Embryonic facial prominence (tissue), 1 donor: ENCODE measurements around the gene PCA3.

ENCODE experiments used
- DNase-seq: peaks from one replicate; pipeline ENCODE4 v3.0.0-alpha.2; 2016; ENCODE audit errors: extremely low spot score

PCA3 gene

DNA sequence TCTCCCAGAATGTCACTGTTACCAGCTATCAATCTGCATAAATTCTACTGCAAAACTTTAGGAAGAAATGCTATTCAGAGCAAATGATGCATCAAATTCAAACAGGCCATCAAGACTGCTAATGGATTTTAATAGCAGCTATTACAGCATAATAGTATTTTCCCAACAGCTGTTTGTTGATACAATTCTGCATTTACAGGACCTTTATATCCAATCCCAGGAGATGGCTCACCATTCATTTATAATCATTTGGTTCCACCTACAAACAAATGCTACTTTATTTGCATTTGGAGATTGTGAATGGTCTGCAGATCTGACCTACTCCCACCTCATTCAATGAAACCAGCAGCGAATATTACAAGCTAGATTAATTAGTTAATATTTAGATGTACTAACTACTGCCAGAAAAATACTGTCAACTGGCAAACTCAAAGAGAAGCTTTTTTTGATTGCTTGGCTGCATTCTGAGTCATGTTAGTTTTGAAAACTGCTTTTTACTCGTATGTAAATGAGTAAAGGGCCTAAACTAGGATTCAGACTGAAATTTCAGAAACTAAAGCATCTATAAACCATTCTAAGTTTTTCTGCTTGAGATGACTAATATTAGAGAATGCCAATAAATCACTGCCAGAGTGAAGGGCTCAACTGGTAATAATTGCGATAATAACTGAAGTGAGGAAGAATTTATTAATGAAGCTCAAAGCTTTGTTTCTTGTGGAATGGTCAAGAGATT lies 7.1 kb upstream of the PCA3 start:
- no peak for DNase-seq

- no peak for DNase-seq
Measured at GRCh38 chr9:76758476-76758875, 5.8 kb upstream of the PCA3 start.

GRCh38 chr9:76759732-76760131 lies 4.5 kb upstream of the PCA3 start:
- DNase-seq: no peak

DNA sequence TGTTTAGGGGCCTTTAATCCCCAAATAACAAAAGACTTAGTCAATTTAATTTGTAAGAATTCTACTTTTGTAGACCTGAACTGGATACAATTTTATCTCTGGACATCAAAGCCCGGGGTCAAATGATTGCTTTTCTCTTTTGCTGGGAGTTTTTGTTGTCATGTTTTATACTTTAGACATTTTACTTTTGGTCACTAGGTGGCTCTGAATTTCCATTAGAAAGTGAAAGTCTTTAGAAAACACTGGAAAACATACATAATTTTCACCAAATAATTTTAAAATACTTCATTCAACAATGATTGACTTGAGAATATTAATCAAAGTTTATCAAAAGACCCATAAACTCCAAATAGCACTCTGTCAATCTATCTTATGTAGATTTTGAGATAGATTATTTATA lies 2.8 kb upstream of the PCA3 start:
- no peak for DNase-seq

DNA sequence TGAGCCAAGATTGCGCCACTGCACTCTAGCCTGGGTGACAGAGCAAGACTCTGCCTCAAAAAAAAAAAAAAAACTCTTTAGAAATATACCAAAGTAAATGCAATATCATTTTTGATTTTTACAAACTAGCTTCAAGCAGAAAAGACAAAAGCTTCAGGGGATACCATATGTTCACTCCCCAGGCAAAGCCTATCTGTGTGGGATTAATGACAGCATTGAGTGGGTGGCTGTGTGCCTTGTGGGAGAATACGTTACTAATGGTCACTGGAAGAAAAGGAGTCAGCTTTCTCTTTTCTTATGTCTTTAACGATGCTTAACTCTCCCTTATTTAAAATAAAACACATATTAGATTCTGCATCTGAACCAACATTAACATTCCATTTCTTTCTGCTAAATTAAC lies 1.9 kb downstream of the PCA3 start:
- no peak for DNase-seq

DNA sequence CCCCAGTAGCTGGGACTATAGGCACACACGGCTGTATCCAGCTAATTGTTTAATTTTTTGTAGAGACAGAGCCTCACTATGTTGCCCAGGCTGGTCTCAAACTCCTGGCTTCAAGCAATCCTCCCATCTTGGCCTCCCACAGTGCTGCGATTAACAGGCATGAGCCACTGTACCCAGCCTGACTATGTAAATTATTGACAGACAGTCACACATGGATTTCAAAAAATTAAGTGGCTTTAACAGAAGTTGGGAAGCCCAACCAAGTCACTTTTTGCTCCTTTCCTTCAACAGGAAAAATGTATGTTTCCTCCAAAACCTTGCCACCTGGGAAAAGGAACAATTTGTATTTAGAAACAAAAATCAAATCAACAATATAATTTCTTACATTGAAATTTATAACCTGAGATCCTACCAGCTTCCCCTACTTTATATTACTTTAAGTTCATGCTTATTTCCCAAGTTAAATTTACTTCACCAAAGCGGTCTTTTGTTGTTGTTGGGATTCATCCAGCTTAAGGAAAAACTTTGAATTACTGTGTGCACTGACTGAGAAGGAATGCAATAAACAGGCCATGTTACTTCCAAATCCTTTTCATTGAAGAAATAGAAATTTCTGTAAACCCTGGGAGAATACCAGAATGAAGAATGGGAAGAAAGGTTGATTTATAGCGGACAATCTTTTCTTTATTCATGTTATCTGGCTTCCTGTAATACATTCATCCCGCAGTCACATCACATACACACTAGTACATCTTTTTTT lies 8.6 kb downstream of the PCA3 start:
- no peak for DNase-seq

- no peak for DNase-seq
Measured at GRCh38 chr9:76784881-76785280, 20.6 kb downstream of the PCA3 start.

GRCh38 chr9:76785501-76785900 lies 21.3 kb downstream of the PCA3 start:
- no peak for DNase-seq

DNA sequence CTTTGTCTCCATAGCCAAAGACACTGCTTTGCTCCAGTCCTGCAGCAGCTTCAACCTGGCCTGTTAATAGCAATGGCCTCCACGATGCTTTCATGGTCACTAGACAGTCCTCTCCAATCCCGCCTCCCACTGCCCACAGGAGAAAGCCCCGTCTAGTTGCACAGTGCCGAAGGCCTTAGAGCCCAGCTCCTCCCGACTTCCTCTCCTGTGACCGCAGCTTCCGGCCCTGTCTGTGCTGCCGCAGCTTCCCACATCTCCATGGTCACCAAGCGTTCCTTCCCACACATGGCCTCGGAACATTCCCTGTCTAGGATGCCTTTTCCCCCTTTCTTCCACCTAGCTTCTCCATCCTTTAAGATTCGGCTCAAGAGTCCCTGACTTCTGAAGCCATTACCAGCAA lies 23.4 kb downstream of the PCA3 start:
- no peak for DNase-seq

DNA sequence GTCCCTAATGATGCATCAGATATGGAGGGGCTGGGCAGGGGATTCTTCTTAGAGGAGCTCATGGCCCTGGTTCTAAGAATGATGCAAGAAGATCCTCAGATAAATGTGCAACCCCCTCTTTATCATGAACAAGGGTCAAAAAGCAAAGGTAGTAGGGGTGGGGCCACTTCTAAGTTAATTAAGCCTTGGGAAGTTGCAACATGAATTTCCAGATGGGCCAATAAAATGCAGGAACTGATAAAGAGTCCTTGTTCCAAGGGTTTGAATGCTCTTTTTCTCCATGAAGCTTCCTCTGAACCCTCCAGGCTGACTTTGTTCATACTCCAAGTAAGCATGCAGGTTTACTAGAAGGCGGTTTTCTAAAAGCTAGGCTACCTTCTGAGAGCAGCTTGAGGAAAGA lies 25.6 kb downstream of the PCA3 start:
- no peak for DNase-seq

- no peak for DNase-seq
Measured at GRCh38 chr9:76793784-76794431, 29.7 kb downstream of the PCA3 start.

- DNase-seq: no peak
Measured at GRCh38 chr9:76796296-76796695, 32.1 kb downstream of the PCA3 start.

DNA sequence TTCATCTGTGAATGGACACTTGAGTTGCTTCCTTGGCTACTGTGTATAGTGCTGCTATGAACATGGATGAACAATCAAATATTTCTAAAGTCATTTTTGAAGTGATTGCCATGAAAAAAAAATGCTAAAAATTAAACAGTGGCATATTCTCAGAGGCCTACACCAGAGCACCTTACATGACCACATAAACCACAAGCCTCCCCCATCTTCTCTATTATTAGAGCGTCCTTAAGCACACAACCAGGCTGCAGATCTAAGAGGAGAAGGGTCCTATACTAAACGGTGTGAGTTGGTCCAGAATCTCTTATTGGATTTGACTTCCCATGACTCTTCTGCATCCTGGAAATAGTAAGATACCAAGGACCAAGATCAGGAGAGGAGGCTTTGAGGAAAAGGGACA lies 34.3 kb downstream of the PCA3 start:
- no peak for DNase-seq

DNA sequence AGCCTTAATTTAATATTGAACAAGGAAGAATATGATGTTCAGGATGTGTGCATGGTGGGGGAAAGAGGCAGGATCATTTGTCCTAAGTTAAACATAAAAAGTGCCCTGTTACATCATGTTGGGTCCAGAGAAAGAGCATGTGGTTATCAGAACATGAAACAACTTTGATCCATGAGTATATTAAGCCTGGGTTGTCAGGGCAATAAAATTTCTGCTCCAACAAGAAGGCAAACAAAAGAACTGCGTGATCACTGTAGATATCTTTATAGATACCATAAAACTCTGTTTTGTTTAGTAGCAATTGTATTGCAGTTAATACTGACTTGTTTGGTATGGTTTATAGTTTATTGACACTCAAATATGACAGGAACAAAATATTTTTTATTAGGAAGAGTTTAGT lies 35.2 kb downstream of the PCA3 start:
- DNase-seq: no peak

DNA sequence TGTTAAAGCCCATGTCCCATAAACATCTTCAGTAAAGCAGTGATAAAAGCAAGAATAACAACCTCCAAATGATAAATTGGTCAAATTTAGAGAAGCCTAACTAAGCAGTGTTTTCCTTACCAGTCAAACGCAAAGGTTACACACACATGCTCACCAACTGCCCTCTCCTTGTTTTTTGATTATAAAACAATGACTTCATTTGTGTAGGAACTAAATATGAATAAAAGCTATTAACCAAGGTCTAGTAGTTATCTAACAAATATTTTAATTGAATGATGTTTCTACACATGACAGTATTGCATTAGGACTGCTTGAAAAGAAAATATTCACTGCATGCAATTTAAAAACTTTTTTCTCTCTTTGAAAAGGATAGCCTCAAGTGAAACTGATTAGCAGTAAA lies 36.7 kb downstream of the PCA3 start:
- DNase-seq: no peak

- no peak for DNase-seq
Measured at GRCh38 chr9:76803083-76803482, 38.8 kb downstream of the PCA3 start.

GRCh38 chr9:76803762-76804161 lies 39.5 kb downstream of the PCA3 start:
- no peak for DNase-seq

DNA sequence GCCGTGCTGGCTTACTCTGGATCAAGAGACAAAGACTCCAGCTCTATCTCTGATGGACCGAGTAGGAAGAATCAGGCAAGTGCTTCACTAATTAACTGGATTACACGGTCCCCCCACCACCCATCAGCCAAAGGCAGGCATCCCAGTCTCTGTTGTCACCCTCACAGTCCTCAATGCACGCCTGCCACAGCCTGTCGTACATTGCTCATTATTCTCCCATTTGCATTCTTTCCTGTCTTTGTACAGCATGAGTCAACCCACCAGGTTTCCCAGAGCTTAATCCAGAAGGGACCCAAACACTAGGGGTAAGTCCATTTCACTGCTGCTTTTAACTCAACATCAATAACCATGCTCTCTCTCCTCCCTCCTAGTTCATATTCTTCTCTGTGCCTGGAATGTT lies 44.4 kb downstream of the PCA3 start:
- DNase-seq: no peak

DNA sequence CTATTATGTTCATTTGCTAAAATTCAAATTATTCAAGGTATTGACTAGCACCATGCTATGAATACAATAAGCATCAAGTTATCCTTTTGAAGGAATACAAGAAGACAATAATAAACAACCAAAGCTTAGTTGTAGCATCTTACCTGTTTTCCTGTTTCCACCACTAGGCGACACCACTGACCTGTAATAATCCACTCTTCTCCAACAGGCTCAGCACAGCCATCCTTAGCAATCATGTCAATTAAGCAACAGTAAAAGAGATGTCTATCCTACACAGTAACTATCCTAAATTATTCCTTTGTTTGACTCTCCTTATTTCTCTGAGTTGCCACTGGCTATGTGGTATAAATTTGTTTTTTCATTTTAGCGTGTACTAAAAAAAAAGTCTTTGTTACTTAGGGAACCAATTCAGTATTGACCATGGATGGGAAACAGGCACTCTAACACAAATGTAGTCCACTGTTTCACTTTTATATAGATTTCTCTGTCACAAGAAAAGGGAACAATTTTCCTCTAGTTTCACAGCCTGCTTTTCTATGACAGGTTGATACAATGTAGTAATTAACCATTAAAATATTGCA lies 46.2 kb downstream of the PCA3 start:
- no peak for DNase-seq

GRCh38 chr9:76812591-76812990 lies 48.4 kb downstream of the PCA3 start:
- DNase-seq: no peak

DNA sequence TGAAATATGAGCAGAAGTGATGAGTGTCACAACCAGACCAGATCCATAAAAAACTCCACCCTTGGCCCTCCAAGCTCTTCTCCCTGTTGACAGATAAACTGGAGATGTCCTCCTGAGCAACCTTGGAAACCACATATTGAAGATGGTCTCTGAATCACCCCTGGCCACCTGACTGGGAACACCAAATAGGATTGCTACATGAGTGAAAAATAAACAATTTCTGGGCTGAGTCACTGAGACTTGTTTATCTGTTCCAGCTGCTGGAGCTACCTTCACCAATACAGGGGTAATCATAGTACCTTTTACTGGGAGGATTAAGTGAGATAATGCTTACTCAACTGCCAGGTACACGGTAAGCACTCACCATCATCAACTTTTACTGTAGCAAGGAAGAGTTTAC lies 53.3 kb downstream of the PCA3 start:
- DNase-seq: no peak

DNA sequence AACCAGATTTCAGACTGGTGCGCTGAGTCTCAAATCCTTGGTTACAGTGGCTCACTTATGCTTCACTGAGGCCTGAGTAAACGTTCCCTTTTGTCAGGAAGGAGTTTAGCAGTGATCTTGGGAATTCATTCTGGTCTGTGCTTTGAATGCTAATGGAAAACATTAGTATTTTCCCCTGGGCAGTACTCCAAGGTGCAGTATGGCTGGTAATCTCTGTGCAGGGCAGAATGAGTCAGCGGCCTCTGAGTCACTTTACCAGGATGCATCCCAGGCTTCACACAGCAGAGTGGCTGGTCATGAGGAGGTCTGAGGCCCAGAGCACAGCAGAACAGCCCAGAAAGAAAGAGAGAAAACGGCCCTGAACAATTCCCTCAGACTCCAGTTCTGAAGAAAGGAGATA lies 54.0 kb downstream of the PCA3 start:
- DNase-seq: no peak

DNA sequence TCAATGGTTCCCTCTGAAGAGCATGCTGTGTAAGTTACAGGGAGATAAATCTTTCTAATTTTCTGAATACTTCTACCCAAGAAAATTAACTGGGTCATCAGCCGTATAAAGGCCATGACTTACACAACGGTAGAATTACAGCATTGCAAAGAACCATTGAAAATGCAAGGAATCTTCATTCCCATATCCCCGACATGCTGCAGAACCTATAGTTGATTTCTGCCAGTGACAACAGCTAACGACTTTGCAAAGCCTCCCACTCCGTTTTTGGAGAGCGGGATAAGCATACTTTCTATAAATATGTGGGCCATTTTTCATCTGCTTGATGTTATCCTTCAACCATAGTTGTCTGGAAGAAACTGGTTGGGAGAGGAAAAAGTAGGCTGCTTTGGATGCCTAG lies 56.2 kb downstream of the PCA3 start:
- DNase-seq: no peak
